Measurements from ENCODE around the gene MAZ.

MAZ gene

DNA sequence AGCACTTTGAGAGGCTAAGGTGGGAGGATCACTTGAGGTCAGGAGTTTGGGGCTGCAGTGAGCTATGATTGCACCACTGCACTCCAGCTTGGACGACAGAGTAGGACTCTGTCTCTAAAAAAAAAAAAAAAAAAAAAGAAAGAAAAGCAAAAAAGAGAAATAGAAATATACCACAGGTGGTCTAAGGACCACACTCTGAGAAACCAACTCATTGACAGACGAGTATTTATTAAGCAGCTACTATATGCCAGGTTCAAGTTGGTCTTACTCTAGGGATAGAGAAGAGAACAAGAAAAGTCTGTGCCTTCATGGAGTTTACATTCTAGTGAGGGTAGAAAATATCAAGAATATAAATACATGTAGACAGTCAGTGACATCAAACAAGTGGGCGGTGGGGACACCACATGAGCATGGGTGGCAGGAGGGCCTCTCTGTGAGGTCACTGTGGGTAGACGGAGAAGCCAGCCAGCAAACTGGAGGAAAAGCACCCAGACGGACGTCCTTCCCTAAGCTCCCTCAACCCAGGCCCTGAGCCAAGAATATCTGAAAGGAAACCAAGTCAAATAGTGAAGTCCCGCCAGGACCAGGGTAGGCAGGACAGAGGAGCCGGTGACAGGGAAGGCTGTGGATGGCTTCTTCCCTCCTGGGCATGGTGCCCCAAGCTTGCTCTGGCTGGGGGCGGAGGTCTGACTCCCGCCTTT, 52.0 kb downstream of the MAZ start:
- DNase-seq = no peak

DNA sequence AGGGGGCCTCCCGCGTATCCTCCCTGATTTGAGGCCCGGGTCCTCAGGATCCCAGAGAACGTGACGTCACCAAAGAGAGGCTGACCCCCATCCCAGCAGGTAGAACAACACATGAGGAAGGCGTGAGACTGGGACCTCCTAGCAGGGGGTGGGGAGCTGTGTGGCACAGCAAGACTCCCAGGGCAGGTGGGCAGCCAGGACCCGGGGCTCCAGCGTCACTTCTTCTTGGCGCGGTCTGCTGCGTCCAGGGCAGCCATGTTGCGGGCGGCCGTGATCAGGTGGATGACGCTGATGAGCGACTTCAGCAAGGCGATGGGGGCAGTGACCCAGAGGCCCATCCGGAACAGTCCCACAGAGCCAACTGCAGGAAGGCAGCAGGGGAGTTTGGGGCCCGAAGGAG, 52.6 kb downstream of the MAZ start:
- DNase-seq = no peak

DNA sequence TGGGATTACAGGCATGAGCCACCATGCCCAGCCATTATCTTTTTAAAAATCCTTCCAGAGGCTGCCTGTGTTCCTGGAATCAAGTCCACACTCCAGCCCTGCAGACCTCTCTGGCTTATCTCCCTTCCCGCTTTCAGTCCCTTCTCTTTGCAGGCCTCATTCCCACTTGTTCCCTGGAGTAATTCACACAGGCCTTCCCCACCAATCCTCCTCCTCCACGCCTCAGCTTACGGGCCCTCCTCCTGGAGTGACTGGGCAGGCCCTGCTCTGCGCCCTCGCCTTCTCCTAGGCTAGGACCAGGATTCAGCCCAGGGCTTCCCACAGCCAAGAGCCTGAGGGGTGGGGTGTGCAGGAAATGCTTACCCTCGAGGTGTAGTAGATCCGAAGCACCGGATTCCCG, 53.9 kb downstream of the MAZ start:
- DNase-seq = no peak
